HFF-Myc (cell line): ENCODE measurements around the gene CNTN2.

ENCODE experiments used
- DNase-seq: peaks from one replicate; pipeline ENCODE4 v3.0.0-alpha.2; 2011; ENCODE audit warnings: low read depth; ENCODE audit errors: extremely low read depth
- H3K4me3 ChIP-seq: replicated peaks from 2 replicates; pipeline ENCODE4 v1.5.1; 2011; ENCODE audit warnings: low read depth, mild to moderate bottlenecking, control low read depth, low read length
- CTCF ChIP-seq: IDR thresholded peaks from 2 replicates; pipeline ENCODE4 v1.5.1; 2012; ENCODE audit warnings: mild to moderate bottlenecking, low read depth, low read length, control low read depth; ENCODE audit errors: missing control alignments

The CNTN2 gene

GRCh38 chr1:205042911-205043806 is at the start of gene CNTN2:
Gene CNTN2 (plus strand): TSS chr1:205043212. CDS start chr1:205053186, 9,974 bp downstream.
- TF ChIP-seq CTCF = no peak
- no peak within 1 kb of the TSS for H3K4me3 ChIP-seq
- DNase-seq = no peak

GRCh38 chr1:204994086-204994862 is 48.7 kb upstream of the CNTN2 start:
- no peak overlapping the region for H3K4me3 ChIP-seq
- TF ChIP-seq CTCF = no peak
- no peak for DNase-seq

GRCh38 chr1:204996981-204997380 is 46.0 kb upstream of the CNTN2 start:
- DNase-seq = no peak
- TF ChIP-seq CTCF = no peak
- H3K4me3 ChIP-seq = no peak overlapping the region

GRCh38 chr1:204997591-204998355 is 45.2 kb upstream of the CNTN2 start:
- no peak for TF ChIP-seq CTCF
- no peak overlapping the region for H3K4me3 ChIP-seq
- no peak for DNase-seq

GRCh38 chr1:205001162-205001561 is 41.9 kb upstream of the CNTN2 start:
- no peak for TF ChIP-seq CTCF
- H3K4me3 ChIP-seq = no peak overlapping the region
- no peak for DNase-seq

GRCh38 chr1:205002705-205003104 is 40.3 kb upstream of the CNTN2 start:
- DNase-seq = no peak
- H3K4me3 ChIP-seq = no peak overlapping the region
- no peak for TF ChIP-seq CTCF
